Measurements from ENCODE around the gene MAP4K2. TPM values are rescaled to one million over a fixed set of nuclear protein-coding genes. Genes with fewer than 3 reads are reported as not detected.

MAP4K2 gene
- total RNA-seq (2022; extraction: Qiagen RNA extraction; ENCODE audit: low read depth), result 7.8 to 9.8 TPM (median 8.8 TPM) in 5 replicates

GRCh38 chr11:64803158-64803845 is at the start of gene MAP4K2:
TSS of gene MAP4K2 (minus strand) at chr11:64803214. CDS start at chr11:64803149, 65 bp downstream.

GRCh38 chr11:64844330-64845128 is 41.5 kb upstream of the MAP4K2 start, which contains the start of gene CDC42BPG:
TSS of gene CDC42BPG (minus strand) at chr11:64844653. CDS start at chr11:64844569, 84 bp downstream.

GRCh38 chr11:64810271-64810890 is 7.4 kb upstream of the MAP4K2 start, which contains the start of gene MEN1:
TSS of gene MEN1 (minus strand) at chr11:64810551. CDS start at chr11:64810109, 442 bp downstream.

GRCh38 chr11:64778473-64779298 is 24.3 kb downstream of the MAP4K2 start, which contains the start of gene SF1:
TSS of gene SF1 (minus strand) at chr11:64778542. CDS start at chr11:64778392, 150 bp downstream.

GRCh38 chr11:64759722-64760719 is 43.0 kb downstream of the MAP4K2 start, which contains the start of gene PYGM:
TSS of gene PYGM (minus strand) at chr11:64759974. CDS start at chr11:64759898, 76 bp downstream.

GRCh38 chr11:64743591-64744543 is 59.1 kb downstream of the MAP4K2 start, which contains the start of gene RASGRP2:
TSS of gene RASGRP2 (minus strand) at chr11:64744142. CDS start at chr11:64742866, 1,276 bp downstream.

Other genes starting within 250 kb of the MAP4K2 start
- 0.07 to 0.11 TPM (median 0.09 TPM) in 3 of 5 replicates, not detected in the others for gene SLC22A11, start 247.3 kb downstream of the MAP4K2 start, total RNA-seq (2022; extraction: Qiagen RNA extraction; ENCODE audit: low read depth)
- gene SLC22A12, start 212.0 kb downstream of the MAP4K2 start, total RNA-seq (2022; extraction: Qiagen RNA extraction; ENCODE audit: low read depth), result not detected in 5 replicates
- 0.03 to 0.30 TPM (median 0.12 TPM) in 5 replicates for gene NRXN2, start 80.0 kb downstream of the MAP4K2 start, total RNA-seq (2022; extraction: Qiagen RNA extraction; ENCODE audit: low read depth)
- gene RASGRP2, start 59.1 kb downstream of the MAP4K2 start, total RNA-seq (2022; extraction: Qiagen RNA extraction; ENCODE audit: low read depth), result 0.74 to 1.4 TPM (median 1.1 TPM) in 5 replicates
- 0.23 to 0.79 TPM (median 0.29 TPM) in 5 replicates for gene PYGM, start 43.2 kb downstream of the MAP4K2 start, total RNA-seq (2022; extraction: Qiagen RNA extraction; ENCODE audit: low read depth)
- 166 to 232 TPM (median 185 TPM) in 5 replicates for gene SF1, start 24.7 kb downstream of the MAP4K2 start, total RNA-seq (2022; extraction: Qiagen RNA extraction; ENCODE audit: low read depth)
- 32.5 to 49.0 TPM (median 43.6 TPM) in 5 replicates for gene MEN1, start 7.3 kb upstream of the MAP4K2 start, total RNA-seq (2022; extraction: Qiagen RNA extraction; ENCODE audit: low read depth)
- 1.4 to 1.8 TPM (median 1.6 TPM) in 5 replicates for gene CDC42BPG, start 41.4 kb upstream of the MAP4K2 start, total RNA-seq (2022; extraction: Qiagen RNA extraction; ENCODE audit: low read depth)
- gene EHD1, start 75.4 kb upstream of the MAP4K2 start, total RNA-seq (2022; extraction: Qiagen RNA extraction; ENCODE audit: low read depth), result 108 to 167 TPM (median 145 TPM) in 5 replicates
- 16.1 to 24.5 TPM (median 22.2 TPM) in 5 replicates for gene ATG2A, start 114.0 kb upstream of the MAP4K2 start, total RNA-seq (2022; extraction: Qiagen RNA extraction; ENCODE audit: low read depth)
- 5.4 to 8.6 TPM (median 6.1 TPM) in 5 replicates for gene PPP2R5B, start 121.5 kb upstream of the MAP4K2 start, total RNA-seq (2022; extraction: Qiagen RNA extraction; ENCODE audit: low read depth)
- not detected in 5 replicates for gene GPHA2, start 132.7 kb upstream of the MAP4K2 start, total RNA-seq (2022; extraction: Qiagen RNA extraction; ENCODE audit: low read depth)
- gene MAJIN, start 168.9 kb upstream of the MAP4K2 start, total RNA-seq (2022; extraction: Qiagen RNA extraction; ENCODE audit: low read depth), result 0.10 TPM in 1 of 5 replicates, not detected in the others
- gene BATF2, start 193.8 kb upstream of the MAP4K2 start, total RNA-seq (2022; extraction: Qiagen RNA extraction; ENCODE audit: low read depth), result 0.71 to 1.3 TPM (median 1.1 TPM) in 5 replicates
- 158 to 190 TPM (median 185 TPM) in 5 replicates for gene ARL2, start 210.9 kb upstream of the MAP4K2 start, total RNA-seq (2022; extraction: Qiagen RNA extraction; ENCODE audit: low read depth)
- 22.8 to 24.5 TPM (median 23.7 TPM) in 5 replicates for gene SNX15, start 224.2 kb upstream of the MAP4K2 start, total RNA-seq (2022; extraction: Qiagen RNA extraction; ENCODE audit: low read depth)
- gene SAC3D1, start 238.0 kb upstream of the MAP4K2 start, total RNA-seq (2022; extraction: Qiagen RNA extraction; ENCODE audit: low read depth), result 32.2 to 54.3 TPM (median 50.2 TPM) in 5 replicates

Measured in A549 treated with CpdA at 1 μM for 4 hours (cell line).